SK-N-SH treated with all-trans-retinoic acid at 6 μM for 48 hours (cell line): ENCODE results near the gene MYO1A.

Source experiments
- ATAC-seq: fragments of 200-7000 bp; cut with Tn5 transposase; 3 replicates; pipeline ENCODE4 v1.9.1; 2020; ENCODE audit warnings: mild to moderate bottlenecking, moderate library complexity
- ARNTL ChIP-seq: fragments of 450-650 bp; formaldehyde crosslinking; IDR thresholded peaks from 2 replicates; pipeline ENCODE4 v1.5.0; 2020; ENCODE audit warnings: low read depth, mild to moderate bottlenecking, moderate library complexity, borderline replicate concordance
- CSDC2 ChIP-seq: fragments of 250-450 bp; sonication (Bioruptor Pico); IDR thresholded peaks from 2 replicates; pipeline ENCODE4 v1.5.0; 2020; ENCODE audit warnings: mild to moderate bottlenecking, moderate library complexity
- ESRRG ChIP-seq: fragments of 250-450 bp; sonication (Bioruptor Pico); IDR thresholded peaks from 2 replicates; pipeline ENCODE4 v1.6.1; 2021; ENCODE audit warnings: mild to moderate bottlenecking
- GLIS3 ChIP-seq: fragments of 250-450 bp; sonication (Bioruptor Pico); IDR thresholded peaks from 2 replicates; pipeline ENCODE4 v1.5.0; 2020; ENCODE audit warnings: mild to moderate bottlenecking, moderate library complexity
- ISL1 ChIP-seq: fragments of 250-450 bp; sonication (Bioruptor Pico); IDR thresholded peaks from 2 replicates; pipeline ENCODE4 v2.1.2; 2022; ENCODE audit warnings: mild to moderate bottlenecking, moderate library complexity
- OSR1 ChIP-seq: fragments of 250-450 bp; sonication (Bioruptor Pico); IDR thresholded peaks from 2 replicates; pipeline ENCODE4 v1.8.0; 2022; ENCODE audit warnings: moderate library complexity, mild to moderate bottlenecking, inconsistent platforms
- PPARA ChIP-seq: fragments of 250-450 bp; sonication (Bioruptor Pico); IDR thresholded peaks from 2 replicates; pipeline ENCODE4 v1.5.0; 2020; ENCODE audit warnings: mild to moderate bottlenecking, borderline replicate concordance
- RARB ChIP-seq: fragments of 250-450 bp; sonication (Bioruptor Pico); IDR thresholded peaks from 2 replicates; pipeline ENCODE4 v1.8.0; 2021; ENCODE audit warnings: mild to moderate bottlenecking, moderate library complexity
- TCF4 ChIP-seq: fragments of 250-450 bp; sonication (Bioruptor Pico); IDR thresholded peaks from 2 replicates; pipeline ENCODE4 v1.8.0; 2021; ENCODE audit warnings: mild to moderate bottlenecking, moderate library complexity, borderline replicate concordance
- ZC3H10 ChIP-seq: fragments of 250-450 bp; sonication (Bioruptor Pico); IDR thresholded peaks from 2 replicates; pipeline ENCODE4 v1.5.1; 2021; ENCODE audit warnings: mild to moderate bottlenecking, moderate library complexity
- ZFP3 ChIP-seq: fragments of 250-450 bp; sonication (Bioruptor Pico); IDR thresholded peaks from 2 replicates; pipeline ENCODE4 v1.5.0; 2020; ENCODE audit warnings: mild to moderate bottlenecking, moderate library complexity
- ZFP30 ChIP-seq: fragments of 450-650 bp; formaldehyde crosslinking; IDR thresholded peaks from 2 replicates; pipeline ENCODE4 v1.5.0; 2022; ENCODE audit warnings: mild to moderate bottlenecking, moderate library complexity
- ZNF565 ChIP-seq: fragments of 450-650 bp; formaldehyde crosslinking; conservative IDR thresholded peaks from 2 replicates; pipeline ENCODE4 v1.5.0; 2020; ENCODE audit warnings: low read depth, mild to moderate bottlenecking, moderate library complexity
- ZNF70 ChIP-seq: fragments of 450-650 bp; formaldehyde crosslinking; IDR thresholded peaks from 2 replicates; pipeline ENCODE4 v1.5.0; 2020; ENCODE audit warnings: mild to moderate bottlenecking, moderate library complexity
- ZNF8 ChIP-seq: fragments of 450-650 bp; formaldehyde crosslinking; IDR thresholded peaks from 2 replicates; pipeline ENCODE4 v1.5.0; 2020; ENCODE audit warnings: mild to moderate bottlenecking, moderate library complexity
- TF ChIP-seq, protein P1 (sequence below): fragments of 250-450 bp; sonication (Bioruptor Pico); IDR thresholded peaks from 2 replicates; pipeline ENCODE4 v1.8.0; 2021; ENCODE audit warnings: low read depth, mild to moderate bottlenecking, moderate library complexity, borderline replicate concordance
- TF ChIP-seq, protein P2 (sequence below): fragments of 250-450 bp; sonication (Bioruptor Pico); IDR thresholded peaks from 2 replicates; pipeline ENCODE4 v1.5.1; 2020; ENCODE audit warnings: low read depth, mild to moderate bottlenecking, moderate library complexity
- TF ChIP-seq, protein P3 (sequence below): fragments of 250-450 bp; sonication (Bioruptor Pico); IDR thresholded peaks from 2 replicates; pipeline ENCODE4 v1.8.0; 2020; ENCODE audit warnings: mild to moderate bottlenecking, moderate library complexity, borderline replicate concordance
- TF ChIP-seq, protein P4 (sequence below): fragments of 250-450 bp; sonication (Bioruptor Pico); IDR thresholded peaks from 2 replicates; pipeline ENCODE4 v1.5.1; 2021; ENCODE audit warnings: mild to moderate bottlenecking, moderate library complexity
- TF ChIP-seq, protein P5 (sequence below): fragments of 250-450 bp; sonication (Bioruptor Pico); IDR thresholded peaks from 2 replicates; pipeline ENCODE4 v1.5.0; 2020; ENCODE audit warnings: mild to moderate bottlenecking, moderate library complexity

Gene MYO1A

DNA sequence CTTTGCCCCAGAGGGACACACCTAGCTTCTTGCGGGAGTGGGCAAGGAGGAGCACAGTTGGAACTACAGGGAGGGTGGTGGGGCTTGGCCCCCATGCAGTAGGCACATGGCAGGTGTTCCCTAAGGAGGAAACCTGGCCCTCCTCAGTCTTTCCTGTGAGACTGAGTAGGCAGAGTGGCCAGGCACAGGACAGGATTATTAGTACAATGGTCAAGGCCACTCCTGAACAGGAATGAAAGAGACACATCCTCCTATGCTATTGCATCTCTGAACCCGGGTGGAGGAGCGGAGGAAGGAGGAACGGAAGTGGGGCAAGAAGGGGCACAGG is 846 bp downstream of the MYO1A start:
- no peak for ATAC-seq

DNA sequence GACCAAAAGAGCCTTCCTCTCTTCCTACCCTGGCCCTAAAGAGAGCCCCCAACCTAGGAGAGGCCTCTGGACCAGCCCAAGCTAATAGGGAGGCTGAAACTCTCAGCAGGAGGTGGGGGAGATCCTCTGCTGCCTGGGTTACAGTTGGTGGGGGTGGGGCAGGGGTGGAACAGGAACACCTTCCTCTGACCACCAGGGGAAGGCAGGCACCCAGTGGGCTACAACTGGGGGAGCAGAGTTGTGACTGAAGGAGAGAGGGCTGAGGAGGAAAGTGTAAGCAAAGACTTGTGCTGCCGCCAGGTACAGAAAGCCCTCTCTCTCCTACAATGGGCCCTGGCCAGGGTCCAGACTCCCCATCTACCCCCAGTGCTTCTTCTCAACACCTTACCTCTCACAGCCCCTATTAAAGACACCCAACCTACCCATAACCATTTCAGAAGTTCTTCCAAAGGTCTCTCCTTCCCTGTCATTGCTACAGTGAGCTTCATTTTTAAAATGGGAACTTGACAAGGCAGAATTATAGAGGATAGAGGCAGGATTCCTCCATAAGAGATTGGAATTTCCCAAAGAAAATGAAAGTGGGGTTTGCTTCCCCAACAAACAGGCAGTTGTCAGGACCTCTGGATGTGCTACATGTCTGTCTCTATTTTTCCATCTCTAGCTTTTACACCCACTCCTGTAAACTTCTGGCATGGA is 1.4 kb downstream of the MYO1A start:
- TF ChIP-seq, protein P1, sequence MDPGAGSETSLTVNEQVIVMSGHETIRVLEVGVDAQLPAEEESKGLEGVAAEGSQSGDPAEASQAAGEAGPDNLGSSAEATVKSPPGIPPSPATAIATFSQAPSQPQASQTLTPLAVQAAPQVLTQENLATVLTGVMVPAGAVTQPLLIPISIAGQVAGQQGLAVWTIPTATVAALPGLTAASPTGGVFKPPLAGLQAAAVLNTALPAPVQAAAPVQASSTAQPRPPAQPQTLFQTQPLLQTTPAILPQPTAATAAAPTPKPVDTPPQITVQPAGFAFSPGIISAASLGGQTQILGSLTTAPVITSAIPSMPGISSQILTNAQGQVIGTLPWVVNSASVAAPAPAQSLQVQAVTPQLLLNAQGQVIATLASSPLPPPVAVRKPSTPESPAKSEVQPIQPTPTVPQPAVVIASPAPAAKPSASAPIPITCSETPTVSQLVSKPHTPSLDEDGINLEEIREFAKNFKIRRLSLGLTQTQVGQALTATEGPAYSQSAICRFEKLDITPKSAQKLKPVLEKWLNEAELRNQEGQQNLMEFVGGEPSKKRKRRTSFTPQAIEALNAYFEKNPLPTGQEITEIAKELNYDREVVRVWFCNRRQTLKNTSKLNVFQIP = no peak
- TF ChIP-seq, protein P2, sequence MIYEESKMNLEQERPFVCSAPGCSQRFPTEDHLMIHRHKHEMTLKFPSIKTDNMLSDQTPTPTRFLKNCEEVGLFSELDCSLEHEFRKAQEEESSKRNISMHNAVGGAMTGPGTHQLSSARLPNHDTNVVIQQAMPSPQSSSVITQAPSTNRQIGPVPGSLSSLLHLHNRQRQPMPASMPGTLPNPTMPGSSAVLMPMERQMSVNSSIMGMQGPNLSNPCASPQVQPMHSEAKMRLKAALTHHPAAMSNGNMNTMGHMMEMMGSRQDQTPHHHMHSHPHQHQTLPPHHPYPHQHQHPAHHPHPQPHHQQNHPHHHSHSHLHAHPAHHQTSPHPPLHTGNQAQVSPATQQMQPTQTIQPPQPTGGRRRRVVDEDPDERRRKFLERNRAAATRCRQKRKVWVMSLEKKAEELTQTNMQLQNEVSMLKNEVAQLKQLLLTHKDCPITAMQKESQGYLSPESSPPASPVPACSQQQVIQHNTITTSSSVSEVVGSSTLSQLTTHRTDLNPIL (CRISPR knock-in tag) = no peak
- TF ChIP-seq GLIS3 (CRISPR knock-in tag) (no peak), OSR1 (CRISPR knock-in tag) (no peak)
- TF ChIP-seq, protein P3, sequence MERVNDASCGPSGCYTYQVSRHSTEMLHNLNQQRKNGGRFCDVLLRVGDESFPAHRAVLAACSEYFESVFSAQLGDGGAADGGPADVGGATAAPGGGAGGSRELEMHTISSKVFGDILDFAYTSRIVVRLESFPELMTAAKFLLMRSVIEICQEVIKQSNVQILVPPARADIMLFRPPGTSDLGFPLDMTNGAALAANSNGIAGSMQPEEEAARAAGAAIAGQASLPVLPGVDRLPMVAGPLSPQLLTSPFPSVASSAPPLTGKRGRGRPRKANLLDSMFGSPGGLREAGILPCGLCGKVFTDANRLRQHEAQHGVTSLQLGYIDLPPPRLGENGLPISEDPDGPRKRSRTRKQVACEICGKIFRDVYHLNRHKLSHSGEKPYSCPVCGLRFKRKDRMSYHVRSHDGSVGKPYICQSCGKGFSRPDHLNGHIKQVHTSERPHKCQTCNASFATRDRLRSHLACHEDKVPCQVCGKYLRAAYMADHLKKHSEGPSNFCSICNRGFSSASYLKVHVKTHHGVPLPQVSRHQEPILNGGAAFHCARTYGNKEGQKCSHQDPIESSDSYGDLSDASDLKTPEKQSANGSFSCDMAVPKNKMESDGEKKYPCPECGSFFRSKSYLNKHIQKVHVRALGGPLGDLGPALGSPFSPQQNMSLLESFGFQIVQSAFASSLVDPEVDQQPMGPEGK (CRISPR knock-in tag) = no peak
- no peak for ATAC-seq

More for the DNA sequence above, 846 bp downstream of the MYO1A start:
- TF ChIP-seq ESRRG (CRISPR knock-in tag) = no peak
- TF ChIP-seq ARNTL (CRISPR knock-in tag) = no peak
- no peak for TF ChIP-seq OSR1 (CRISPR knock-in tag)
- TF ChIP-seq, protein P1 = no peak
- TF ChIP-seq, protein P4, sequence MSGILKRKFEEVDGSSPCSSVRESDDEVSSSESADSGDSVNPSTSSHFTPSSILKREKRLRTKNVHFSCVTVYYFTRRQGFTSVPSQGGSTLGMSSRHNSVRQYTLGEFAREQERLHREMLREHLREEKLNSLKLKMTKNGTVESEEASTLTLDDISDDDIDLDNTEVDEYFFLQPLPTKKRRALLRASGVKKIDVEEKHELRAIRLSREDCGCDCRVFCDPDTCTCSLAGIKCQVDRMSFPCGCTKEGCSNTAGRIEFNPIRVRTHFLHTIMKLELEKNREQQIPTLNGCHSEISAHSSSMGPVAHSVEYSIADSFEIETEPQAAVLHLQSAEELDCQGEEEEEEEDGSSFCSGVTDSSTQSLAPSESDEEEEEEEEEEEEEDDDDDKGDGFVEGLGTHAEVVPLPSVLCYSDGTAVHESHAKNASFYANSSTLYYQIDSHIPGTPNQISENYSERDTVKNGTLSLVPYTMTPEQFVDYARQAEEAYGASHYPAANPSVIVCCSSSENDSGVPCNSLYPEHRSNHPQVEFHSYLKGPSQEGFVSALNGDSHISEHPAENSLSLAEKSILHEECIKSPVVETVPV (CRISPR knock-in tag) = no peak
- no peak for TF ChIP-seq ZNF565 (CRISPR knock-in tag)
- TF ChIP-seq, protein P3 (CRISPR knock-in tag) = no peak
- no peak for TF ChIP-seq ISL1 (CRISPR knock-in tag)
- TF ChIP-seq, protein P2 (CRISPR knock-in tag) = no peak
- TF ChIP-seq ZFP3 (CRISPR knock-in tag) = no peak
- no peak for TF ChIP-seq GLIS3 (CRISPR knock-in tag)
- TF ChIP-seq CSDC2 (CRISPR knock-in tag) = no peak
- no peak for TF ChIP-seq TCF4
- no peak for TF ChIP-seq ZFP30 (CRISPR knock-in tag)
- no peak for TF ChIP-seq PPARA (CRISPR knock-in tag)
- no peak for TF ChIP-seq ZC3H10 (CRISPR knock-in tag)
- TF ChIP-seq RARB (CRISPR knock-in tag) = no peak
- no peak for TF ChIP-seq ZNF8 (CRISPR knock-in tag)

DNA sequence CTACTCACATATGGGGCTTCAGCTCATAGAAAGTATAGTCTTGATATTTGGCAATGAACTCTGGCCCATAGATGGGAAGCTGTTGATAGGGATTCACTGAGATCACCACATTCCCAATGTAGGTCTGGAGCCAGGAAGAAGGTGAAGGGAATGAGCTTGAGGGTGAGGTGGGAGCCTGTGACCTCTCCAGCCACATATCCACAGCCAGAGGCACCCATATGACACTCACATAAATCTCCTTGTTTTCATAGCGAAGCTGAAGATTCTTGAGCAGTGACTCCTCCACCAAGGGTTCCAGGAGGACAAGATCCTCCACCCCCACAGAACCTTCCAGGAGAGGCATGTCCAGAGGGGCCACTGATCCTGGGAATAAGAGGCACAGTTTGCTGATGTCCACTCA is 1.9 kb downstream of the MYO1A start:
- no peak for ATAC-seq
- TF ChIP-seq ZNF70 (CRISPR knock-in tag) = no peak
- no peak for TF ChIP-seq PPARA (CRISPR knock-in tag)
- TF ChIP-seq, protein P5, sequence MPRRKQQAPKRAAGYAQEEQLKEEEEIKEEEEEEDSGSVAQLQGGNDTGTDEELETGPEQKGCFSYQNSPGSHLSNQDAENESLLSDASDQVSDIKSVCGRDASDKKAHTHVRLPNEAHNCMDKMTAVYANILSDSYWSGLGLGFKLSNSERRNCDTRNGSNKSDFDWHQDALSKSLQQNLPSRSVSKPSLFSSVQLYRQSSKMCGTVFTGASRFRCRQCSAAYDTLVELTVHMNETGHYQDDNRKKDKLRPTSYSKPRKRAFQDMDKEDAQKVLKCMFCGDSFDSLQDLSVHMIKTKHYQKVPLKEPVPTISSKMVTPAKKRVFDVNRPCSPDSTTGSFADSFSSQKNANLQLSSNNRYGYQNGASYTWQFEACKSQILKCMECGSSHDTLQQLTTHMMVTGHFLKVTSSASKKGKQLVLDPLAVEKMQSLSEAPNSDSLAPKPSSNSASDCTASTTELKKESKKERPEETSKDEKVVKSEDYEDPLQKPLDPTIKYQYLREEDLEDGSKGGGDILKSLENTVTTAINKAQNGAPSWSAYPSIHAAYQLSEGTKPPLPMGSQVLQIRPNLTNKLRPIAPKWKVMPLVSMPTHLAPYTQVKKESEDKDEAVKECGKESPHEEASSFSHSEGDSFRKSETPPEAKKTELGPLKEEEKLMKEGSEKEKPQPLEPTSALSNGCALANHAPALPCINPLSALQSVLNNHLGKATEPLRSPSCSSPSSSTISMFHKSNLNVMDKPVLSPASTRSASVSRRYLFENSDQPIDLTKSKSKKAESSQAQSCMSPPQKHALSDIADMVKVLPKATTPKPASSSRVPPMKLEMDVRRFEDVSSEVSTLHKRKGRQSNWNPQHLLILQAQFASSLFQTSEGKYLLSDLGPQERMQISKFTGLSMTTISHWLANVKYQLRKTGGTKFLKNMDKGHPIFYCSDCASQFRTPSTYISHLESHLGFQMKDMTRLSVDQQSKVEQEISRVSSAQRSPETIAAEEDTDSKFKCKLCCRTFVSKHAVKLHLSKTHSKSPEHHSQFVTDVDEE = no peak
- TF ChIP-seq, protein P2 (CRISPR knock-in tag) = no peak
- TF ChIP-seq, protein P4 (CRISPR knock-in tag) = no peak
